K562 (cell line): ENCODE data around the gene NEURL1. TPM values are rescaled to one million over a fixed set of nuclear protein-coding genes. Genes with fewer than 3 reads are reported as not detected.

Experiments used
- BCLAF1 ChIP-seq, 2 experiments: fragments of 450-650 bp in 1 of 2; IDR thresholded peaks; 2 replicates each; pipeline ENCODE4 v1.6.1; 2011 to 2017; ENCODE audit warnings: low read depth in 2 of 2, antibody characterized with exemption in 1 of 2, borderline replicate concordance in 1 of 2, low read length in 1 of 2, mild to moderate bottlenecking in 1 of 2, mixed read lengths in 1 of 2; ENCODE audit not compliant: control insufficient read depth in 1 of 2
- MGA ChIP-seq: fragments of 450-650 bp; IDR thresholded peaks from 2 replicates; pipeline ENCODE4 v1.6.1; 2016; ENCODE audit warnings: mild to moderate bottlenecking, moderate library complexity
- NCOA1 ChIP-seq: fragments of 450-650 bp; IDR thresholded peaks from 2 replicates; pipeline ENCODE4 v1.6.1; 2016; ENCODE audit warnings: low read depth
- NR2C2 ChIP-seq, 2 experiments: fragments of 200-800 bp in 1 of 2; sonication (Bioruptor generic) in 1 of 2; sonication (generic) in 1 of 2; formaldehyde crosslinking in 1 of 2; IDR thresholded peaks; 2 replicates each; pipeline versions ENCODE4 v1.6.1 to v1.8.0; 2016 to 2022; ENCODE audit warnings: mild to moderate bottlenecking in 1 of 2, missing compliant biosample characterization in 1 of 2, missing genetic modification characterization in 1 of 2, missing genetic modification reagents in 1 of 2
- PKNOX1 ChIP-seq: fragments of 450-650 bp; IDR thresholded peaks from 2 replicates; pipeline ENCODE4 v1.6.1; 2016
- SIN3A ChIP-seq, 2 experiments: fragments of 150-350 bp in 1 of 2; IDR thresholded peaks; 2 replicates each; pipeline ENCODE4 v1.6.1; 2011 to 2016; ENCODE audit warnings: borderline replicate concordance in 2 of 2, low read depth in 2 of 2, low read length in 2 of 2, mild to moderate bottlenecking in 2 of 2, moderate library complexity in 2 of 2; ENCODE audit not compliant: control insufficient read depth in 1 of 2
- TCF7 ChIP-seq: sonication (generic); IDR thresholded peaks from 2 replicates; pipeline ENCODE4 v1.6.1; 2016; ENCODE audit warnings: antibody characterized with exemption, borderline replicate concordance
- U2AF1 ChIP-seq: fragments of 200-400 bp; formaldehyde crosslinking; optimal IDR thresholded peaks from 2 replicates; pipeline ENCODE3; 2017; ENCODE audit warnings: mild to moderate bottlenecking, low read depth, low read length, moderate library complexity
- ZNF263 ChIP-seq: sonication (generic); formaldehyde crosslinking; IDR thresholded peaks from 2 replicates; pipeline ENCODE4 v1.8.0; 2022; ENCODE audit warnings: mild to moderate bottlenecking, missing genetic modification reagents, borderline replicate concordance
- ZNF584 ChIP-seq: fragments of 200-800 bp; sonication (Bioruptor generic); IDR thresholded peaks from 2 replicates; pipeline ENCODE4 v1.6.1; 2016; ENCODE audit warnings: low read depth, mild to moderate bottlenecking, missing genetic modification characterization, missing compliant biosample characterization
- polyA plus RNA-seq, 8 experiments: library from polyadenylated mRNA; depleted of rRNA in 4 of 8; stranded (reverse) in 5 of 8; unstranded in 3 of 8; fragments of >200 nt; fragmentation: Nextera tagmentation in 2 of 8; fragmentation: Illumina TruSeq in 1 of 8; extraction: Ambion mirVana in 2 of 8; extraction: Trizol in 1 of 8; gene quantifications; 2 replicates each; pipeline versions ENCODE4 v1.2.1 to v1.2.3, GENCODE V29; 2011 to 2014; ENCODE audit warnings: inconsistent platforms in 1 of 8, missing spikeins in 1 of 8
- total RNA-seq, 7 experiments: library from RNA; depleted of rRNA in 6 of 7; stranded (reverse); fragments of >200 nt in 6 of 7; fragmentation: Illumina TruSeq in 2 of 7; extraction: Trizol in 2 of 7; gene quantifications; 2 replicates each; pipeline versions ENCODE4 v1.2.1 to v1.2.3, GENCODE V29; 2011 to 2021; ENCODE audit warnings: low replicate concordance in 1 of 7

Gene NEURL1
- total and polyA plus RNA-seq, 9 of the 15 experiments (the other 6 are each of a cell fraction or from before 2014, with no cell fraction given) = 0.01 to 0.45 (median 0.16) TPM; not detected in 5

GRCh38 chr10:103504181-103504783, 10.8 kb downstream of the NEURL1 start (continued):
- peak; percentile 73 for TF ChIP-seq MGA
- TF ChIP-seq NR2C2 (CRISPR knock-in tag; IDR thresholded peaks at IDR 0.05) = no peak
- TF ChIP-seq NR2C2 (tag; IDR thresholded peaks at IDR 0.05) = peak; percentile 67
- TF ChIP-seq SIN3A (IDR thresholded peaks at IDR 0.05; ENCODE audit: borderline replicate concordance in 2 of 2, control insufficient read depth in 1 of 2, low read depth in 2 of 2, low read length in 2 of 2) = no peak
- 0 out of 2 replicates have a peak, but pooled peaks have one; percentile 29 for TF ChIP-seq TCF7
- peak; percentile 36; the same call in 1 of the 2 replicates for TF ChIP-seq ZNF263
- peak; percentile 83 for TF ChIP-seq PKNOX1
- TF ChIP-seq NCOA1 = peak; percentile 68
- TF ChIP-seq ZNF584 (CRISPR knock-in tag) = no peak
- TF ChIP-seq U2AF1 = no peak
- TF ChIP-seq BCLAF1 (IDR thresholded peaks at IDR 0.05; ENCODE audit: borderline replicate concordance in 1 of 2, control insufficient read depth in 1 of 2, low read depth in 2 of 2, low read length in 1 of 2) = no peak
